Testis (tissue), 3 donors: ENCODE data around the gene PTCH1. TPM values are rescaled to one million over a fixed set of nuclear protein-coding genes. Genes with fewer than 3 reads are reported as not detected.
A peak's percentile ranks its signal among the peaks of the same experiment; 100 is the strongest.

ENCODE experiments used
- DNase-seq: peaks from one replicate; pipeline ENCODE4 v3.0.0-alpha.2; 2019
- H3K27ac ChIP-seq, 2 donors: fragments of 200-600 bp; sonication (generic); one replicate each; pipeline ENCODE4 v1.5.1; 2019
- H3K27me3 ChIP-seq: fragments of 200-600 bp; sonication (generic); one replicate; pipeline ENCODE4 v1.5.1; 2019
- H3K36me3 ChIP-seq: fragments of 200-600 bp; sonication (generic); one replicate; pipeline ENCODE4 v1.5.1; 2017; ENCODE audit warnings: low read depth; ENCODE audit errors: missing control alignments
- H3K4me1 ChIP-seq: fragments of 200-600 bp; sonication (generic); one replicate; pipeline ENCODE4 v1.5.1; 2019
- H3K4me3 ChIP-seq, 2 donors: fragments of 200-600 bp; sonication (generic); one replicate each; pipeline ENCODE4 v1.5.1; 2017 to 2019
- H3K9me3 ChIP-seq: fragments of 200-600 bp; sonication (generic); one replicate; pipeline ENCODE4 v1.5.1; 2017
- POLR2A ChIP-seq: fragments of 450-650 bp; IDR thresholded peaks from one replicate; pipeline ENCODE4 v1.6.1; 2017; ENCODE audit warnings: antibody characterized with exemption, mild to moderate bottlenecking, moderate library complexity
- WGBS, 2 donors: methylation state at CpG; one replicate each; pipeline ENCODE4 v1.1.5; 2018; 5-methylcytosine and 5-hydroxymethylcytosine counted together
- intact Hi-C: fragments of 100-400 bp; cut with DNase I; formaldehyde crosslinking; loops from one replicate; pipeline ENCODE4 v1.15.1; 2023; ENCODE audit warnings: low total_unique reads
- polyA plus RNA-seq: library from polyadenylated mRNA; stranded (reverse); fragments of 350-450 nt; fragmentation: Illumina TruSeq; extraction: RNeasy Lipid Tissue Mini Kit (QIAGEN cat#74804); gene quantifications from one replicate; pipeline ENCODE4 v1.2.3, GENCODE V29; 2014; ENCODE audit warnings: low read depth, low replicate concordance; ENCODE audit not compliant: insufficient read depth
- total RNA-seq, 2 donors: library from RNA; depleted of rRNA; stranded (reverse); fragments of >200 nt; gene quantifications; one replicate each; pipeline ENCODE4 v1.2.3, GENCODE V29; 2016
- TF ChIP-seq, protein P1 (sequence below), 3 experiments: fragments of 450-650 bp in 2 of 3; fragments of 200-600 bp in 1 of 3; sonication (generic) in 1 of 3; IDR thresholded peaks; one replicate each; pipeline ENCODE4 v1.5.1; 2016 to 2019; ENCODE audit warnings: antibody characterized with exemption in 3 of 3, mild to moderate bottlenecking in 2 of 3, moderate library complexity in 1 of 3

Gene PTCH1
- total and polyA plus RNA-seq, 3 donors from 2014 or later = 51.1 to 127 (median 93.5) TPM

DNA sequence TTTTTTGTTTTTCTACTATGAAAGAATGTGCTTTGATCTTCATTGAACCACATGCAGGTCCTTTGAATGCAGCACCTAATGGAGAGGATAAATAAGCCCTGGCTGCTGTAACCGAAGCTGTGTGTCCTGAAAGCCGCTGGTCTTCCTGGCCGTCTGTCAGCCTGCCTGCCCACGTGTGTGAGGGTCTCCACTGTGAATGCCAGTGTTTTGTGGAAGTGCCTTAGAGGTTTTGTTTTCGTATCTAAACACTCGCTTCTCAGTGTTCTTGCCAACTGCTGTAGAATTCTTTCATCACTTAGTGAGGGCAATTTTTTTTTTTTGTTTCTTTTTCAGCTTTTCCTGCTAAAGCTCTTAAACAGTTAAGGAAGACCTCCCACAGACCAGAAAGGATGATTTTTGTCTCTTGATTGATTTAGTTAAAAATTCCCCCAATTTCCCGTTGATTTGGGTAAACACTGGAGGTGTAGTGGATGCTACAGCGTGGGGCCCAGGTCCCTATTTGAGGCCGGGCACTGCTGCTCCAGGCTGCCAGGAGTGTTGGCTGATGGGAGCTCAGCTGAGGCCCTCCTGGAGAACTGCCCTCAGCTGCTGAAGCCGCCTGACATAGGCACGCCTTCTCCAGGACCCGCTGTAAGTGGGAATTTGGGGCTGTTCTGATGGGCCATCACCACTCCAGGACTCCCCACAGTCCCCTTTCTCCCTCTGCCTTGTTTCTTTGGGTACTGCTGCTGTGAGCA lies 29.2 kb upstream of the PTCH1 start:
- intact Hi-C loops = no loop called here
- no peaks in the 10 kb centered on the region for H3K9me3 ChIP-seq
- H3K4me1 ChIP-seq = no peaks in the 10 kb centered on the region
- H3K27ac ChIP-seq = no peak overlapping the region
- WGBS, 2 donors = 63 to 65% methylated on average over 10 to 12 of the region's 12 CpGs
- DNase-seq = peak; percentile 28
- no peak overlapping the region for H3K4me3 ChIP-seq
- H3K36me3 ChIP-seq = no peaks in the 10 kb centered on the region
- no peak for TF ChIP-seq POLR2A
- no peaks in the 10 kb centered on the region for H3K27me3 ChIP-seq

DNA sequence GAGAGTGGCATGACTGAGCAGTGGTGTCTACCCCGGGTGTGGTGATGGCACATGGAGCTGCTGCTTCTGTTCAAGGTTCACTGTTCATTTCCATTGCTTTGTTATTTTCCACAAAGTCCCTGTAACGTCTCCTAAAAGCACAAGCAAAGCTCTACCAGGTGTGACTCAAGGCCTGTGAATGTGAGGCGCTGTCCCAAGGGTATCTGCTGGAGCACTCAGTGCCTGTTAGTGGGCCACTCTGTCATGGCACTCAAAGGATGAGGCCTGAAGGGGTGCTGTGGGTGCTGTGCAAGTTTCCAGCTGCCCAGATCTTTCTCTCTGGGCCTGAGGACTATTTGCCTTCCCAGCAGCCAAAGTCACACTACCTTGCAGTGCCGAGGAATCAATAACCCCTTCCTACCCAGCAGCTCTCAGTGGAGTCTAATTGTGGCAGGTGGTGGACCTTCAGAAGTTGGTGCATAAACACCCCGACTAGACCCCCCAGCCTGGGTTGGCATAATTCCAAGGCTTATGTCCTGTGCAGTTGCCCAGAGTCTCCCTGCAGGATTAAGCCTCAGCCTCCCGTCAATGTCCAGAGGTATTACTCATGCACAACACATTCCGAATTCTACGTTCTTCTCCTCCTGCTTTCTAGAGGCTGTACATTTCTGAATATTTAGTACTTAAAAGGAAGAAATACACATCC lies 17.4 kb upstream of the PTCH1 start:
- no peaks in the 10 kb centered on the region for H3K36me3 ChIP-seq
- intact Hi-C loops = no loop called here
- TF ChIP-seq POLR2A = no peak
- TF ChIP-seq, protein P1, sequence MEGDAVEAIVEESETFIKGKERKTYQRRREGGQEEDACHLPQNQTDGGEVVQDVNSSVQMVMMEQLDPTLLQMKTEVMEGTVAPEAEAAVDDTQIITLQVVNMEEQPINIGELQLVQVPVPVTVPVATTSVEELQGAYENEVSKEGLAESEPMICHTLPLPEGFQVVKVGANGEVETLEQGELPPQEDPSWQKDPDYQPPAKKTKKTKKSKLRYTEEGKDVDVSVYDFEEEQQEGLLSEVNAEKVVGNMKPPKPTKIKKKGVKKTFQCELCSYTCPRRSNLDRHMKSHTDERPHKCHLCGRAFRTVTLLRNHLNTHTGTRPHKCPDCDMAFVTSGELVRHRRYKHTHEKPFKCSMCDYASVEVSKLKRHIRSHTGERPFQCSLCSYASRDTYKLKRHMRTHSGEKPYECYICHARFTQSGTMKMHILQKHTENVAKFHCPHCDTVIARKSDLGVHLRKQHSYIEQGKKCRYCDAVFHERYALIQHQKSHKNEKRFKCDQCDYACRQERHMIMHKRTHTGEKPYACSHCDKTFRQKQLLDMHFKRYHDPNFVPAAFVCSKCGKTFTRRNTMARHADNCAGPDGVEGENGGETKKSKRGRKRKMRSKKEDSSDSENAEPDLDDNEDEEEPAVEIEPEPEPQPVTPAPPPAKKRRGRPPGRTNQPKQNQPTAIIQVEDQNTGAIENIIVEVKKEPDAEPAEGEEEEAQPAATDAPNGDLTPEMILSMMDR (IDR thresholded peaks at IDR 0.05) = no peak
- H3K4me3 ChIP-seq = no peak overlapping the region
- WGBS, 2 donors = 81 to 89% methylated on average over 7 to 8 of the region's 8 CpGs
- H3K27me3 ChIP-seq = no peaks in the 10 kb centered on the region
- no peaks in the 10 kb centered on the region for H3K4me1 ChIP-seq
- no peak for DNase-seq
- H3K9me3 ChIP-seq = no peaks in the 10 kb centered on the region
- no peak overlapping the region for H3K27ac ChIP-seq

DNA sequence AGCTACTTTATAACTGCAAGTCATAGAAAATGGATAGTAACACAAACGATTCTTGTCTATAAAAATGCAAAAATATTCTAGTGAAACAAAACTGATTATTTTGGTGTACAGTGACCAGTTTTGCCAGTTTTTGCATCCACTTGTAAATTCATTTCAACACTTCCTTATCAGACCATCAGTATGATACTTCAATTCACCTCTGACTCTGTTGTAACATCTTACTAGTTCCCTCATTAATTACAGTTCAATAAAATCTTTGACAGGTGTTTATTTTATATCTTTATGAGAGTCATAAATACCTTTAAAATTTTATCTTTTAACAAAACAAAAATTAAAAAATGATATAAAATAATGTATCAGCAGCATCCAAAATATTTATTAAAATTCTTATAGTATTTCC lies 13.1 kb upstream of the PTCH1 start:
- 85 to 90% methylated on average over 1 of the region's 1 CpG for WGBS, 2 donors

DNA sequence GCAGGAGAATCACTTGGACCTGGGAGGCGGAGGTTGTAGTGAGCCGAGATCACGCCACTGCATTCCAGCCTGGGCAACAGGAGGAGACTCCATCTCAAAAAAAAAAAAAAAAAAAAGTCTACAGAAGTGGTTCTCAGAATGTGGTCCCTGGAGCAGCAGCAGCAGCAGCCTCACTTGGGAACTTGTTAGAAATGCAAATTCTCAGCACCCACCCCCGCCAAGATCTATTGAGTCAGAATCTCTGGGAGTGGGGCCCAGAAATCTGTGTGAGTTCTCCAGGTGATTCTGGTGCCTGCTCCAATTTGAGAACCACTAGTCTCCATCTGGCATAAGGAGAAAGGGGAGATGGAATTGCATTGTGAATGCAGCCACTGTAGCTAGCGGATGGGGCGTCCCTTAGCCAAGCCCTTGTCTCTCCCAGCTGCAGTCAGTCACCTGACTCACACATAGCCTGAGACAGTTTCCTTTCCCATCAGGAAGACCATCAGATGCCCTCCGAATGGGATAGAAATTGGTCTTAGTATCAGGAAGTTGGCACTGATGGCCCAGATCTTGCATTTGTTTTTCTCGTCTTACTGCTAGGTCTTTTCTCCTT lies 12.2 kb upstream of the PTCH1 start:
- no peaks in the 10 kb centered on the region for H3K36me3 ChIP-seq
- no peaks in the 10 kb centered on the region for H3K9me3 ChIP-seq
- H3K27me3 ChIP-seq = no peaks in the 10 kb centered on the region
- 88 to 90% methylated on average over 8 of the region's 8 CpGs for WGBS, 2 donors
- no peak overlapping the region for H3K27ac ChIP-seq
- no peak overlapping the region for H3K4me3 ChIP-seq
- no peaks in the 10 kb centered on the region for H3K4me1 ChIP-seq
- intact Hi-C loops = no loop called here
- no peak for DNase-seq
- TF ChIP-seq POLR2A = no peak
- TF ChIP-seq, protein P1 (IDR thresholded peaks at IDR 0.05) = no peak

More for the DNA sequence above, 13.1 kb upstream of the PTCH1 start:
- Histone ChIP-seq H3K9me3 (no peaks in the 10 kb centered on the region), H3K27me3 (no peaks in the 10 kb centered on the region), H3K27ac (no peak overlapping the region), H3K36me3 (no peaks in the 10 kb centered on the region), H3K4me1 (no peaks in the 10 kb centered on the region), H3K4me3 (no peak overlapping the region)
- TF ChIP-seq, protein P1 (IDR thresholded peaks at IDR 0.05) = no peak
- intact Hi-C loops = no loop called here
- DNase-seq = no peak

DNA sequence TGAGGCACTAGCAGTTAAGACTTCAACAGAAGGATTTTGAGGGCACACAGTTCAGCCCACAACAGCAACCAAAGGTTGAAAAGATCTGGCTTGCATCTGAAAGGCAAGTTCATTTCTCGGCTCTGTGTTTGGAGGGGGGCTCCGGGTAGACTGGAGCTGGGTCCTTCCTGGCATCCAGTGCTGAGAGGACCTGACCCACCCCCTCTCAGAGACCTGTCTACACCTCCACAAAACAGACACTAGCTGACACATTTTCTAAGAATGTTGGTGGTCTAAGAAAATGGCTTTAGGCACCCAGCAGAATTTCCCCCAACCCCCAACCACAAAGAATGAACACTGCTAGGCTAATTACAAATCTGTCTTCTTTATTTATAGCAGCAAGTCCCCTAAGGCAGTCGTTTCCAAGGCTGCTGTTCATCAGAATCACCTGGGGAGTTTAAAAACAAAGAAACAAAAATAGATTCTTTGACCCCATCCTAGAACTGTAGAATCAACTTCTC lies 6.2 kb upstream of the PTCH1 start:
- Histone ChIP-seq H3K27ac (no peak overlapping the region), H3K4me1 (no peaks in the 10 kb centered on the region), H3K9me3 (no peaks in the 10 kb centered on the region), H3K36me3 (no peaks in the 10 kb centered on the region), H3K4me3 (no peak overlapping the region), H3K27me3 (no peaks in the 10 kb centered on the region)
- WGBS, 2 donors = 49 to 64% methylated on average over 3 of the region's 3 CpGs
- no peak for DNase-seq
- TF ChIP-seq, protein P1 (IDR thresholded peaks at IDR 0.05) = no peak
- no peak for TF ChIP-seq POLR2A
- intact Hi-C loops = no loop called here
